Measurements from ENCODE around the gene LCK. TPM values are rescaled to one million over a fixed set of nuclear protein-coding genes. Genes with fewer than 3 reads are reported as not detected.

The LCK gene
- total and polyA plus RNA-seq, 10 of the 15 experiments (the other 5 are each of a cell fraction or from before 2014, with no cell fraction given): 31.5 to 173 (median 119) TPM

DNA sequence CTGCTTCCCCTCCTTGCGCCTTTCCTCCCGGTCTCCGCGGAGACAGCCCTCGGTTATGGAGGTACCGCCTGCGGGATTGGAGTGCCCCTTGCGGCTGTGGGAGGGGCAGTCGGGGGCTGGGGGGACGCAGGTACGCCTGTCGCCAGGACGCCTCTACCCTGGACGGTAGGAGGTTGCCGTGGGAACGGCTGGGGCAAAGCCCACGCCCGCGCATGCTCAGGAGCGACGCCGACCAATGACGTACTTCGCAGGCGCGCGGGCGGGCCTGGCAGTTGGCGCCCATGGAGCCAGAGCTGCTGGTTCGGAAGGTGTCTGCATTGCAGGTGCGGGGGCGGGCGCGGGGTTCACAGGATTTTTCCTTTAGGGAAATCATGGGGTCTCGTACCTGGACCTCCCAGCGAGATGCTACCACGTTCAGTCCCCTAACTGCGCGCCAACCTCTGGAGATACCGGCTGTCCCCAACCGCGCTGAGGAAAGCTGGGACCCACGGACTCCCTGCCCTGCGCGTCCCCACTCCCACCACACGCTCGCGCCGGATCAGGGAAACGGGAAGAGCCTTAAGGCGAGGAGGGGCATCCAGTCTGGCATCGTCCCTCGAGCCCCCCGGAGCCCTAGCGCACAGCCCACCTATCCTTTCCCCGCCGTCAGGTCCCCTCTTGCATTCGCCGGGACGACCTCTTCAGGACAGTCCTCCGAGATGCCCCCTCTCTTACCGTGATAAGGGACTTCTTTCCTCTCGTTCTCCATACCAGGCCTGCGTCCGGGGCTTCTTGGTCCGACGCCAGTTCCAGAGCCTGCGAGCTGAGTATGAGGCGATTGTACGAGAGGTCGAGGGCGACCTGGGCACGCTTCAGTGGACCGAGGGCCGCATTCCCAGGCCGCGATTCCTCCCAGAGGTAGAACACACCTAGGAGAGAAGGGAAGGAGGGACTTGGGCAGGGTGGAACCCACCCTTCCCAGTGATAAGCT is 45.4 kb upstream of the LCK start, which contains the start of gene IQCC (continued):
- TF ChIP-seq, protein P1, sequence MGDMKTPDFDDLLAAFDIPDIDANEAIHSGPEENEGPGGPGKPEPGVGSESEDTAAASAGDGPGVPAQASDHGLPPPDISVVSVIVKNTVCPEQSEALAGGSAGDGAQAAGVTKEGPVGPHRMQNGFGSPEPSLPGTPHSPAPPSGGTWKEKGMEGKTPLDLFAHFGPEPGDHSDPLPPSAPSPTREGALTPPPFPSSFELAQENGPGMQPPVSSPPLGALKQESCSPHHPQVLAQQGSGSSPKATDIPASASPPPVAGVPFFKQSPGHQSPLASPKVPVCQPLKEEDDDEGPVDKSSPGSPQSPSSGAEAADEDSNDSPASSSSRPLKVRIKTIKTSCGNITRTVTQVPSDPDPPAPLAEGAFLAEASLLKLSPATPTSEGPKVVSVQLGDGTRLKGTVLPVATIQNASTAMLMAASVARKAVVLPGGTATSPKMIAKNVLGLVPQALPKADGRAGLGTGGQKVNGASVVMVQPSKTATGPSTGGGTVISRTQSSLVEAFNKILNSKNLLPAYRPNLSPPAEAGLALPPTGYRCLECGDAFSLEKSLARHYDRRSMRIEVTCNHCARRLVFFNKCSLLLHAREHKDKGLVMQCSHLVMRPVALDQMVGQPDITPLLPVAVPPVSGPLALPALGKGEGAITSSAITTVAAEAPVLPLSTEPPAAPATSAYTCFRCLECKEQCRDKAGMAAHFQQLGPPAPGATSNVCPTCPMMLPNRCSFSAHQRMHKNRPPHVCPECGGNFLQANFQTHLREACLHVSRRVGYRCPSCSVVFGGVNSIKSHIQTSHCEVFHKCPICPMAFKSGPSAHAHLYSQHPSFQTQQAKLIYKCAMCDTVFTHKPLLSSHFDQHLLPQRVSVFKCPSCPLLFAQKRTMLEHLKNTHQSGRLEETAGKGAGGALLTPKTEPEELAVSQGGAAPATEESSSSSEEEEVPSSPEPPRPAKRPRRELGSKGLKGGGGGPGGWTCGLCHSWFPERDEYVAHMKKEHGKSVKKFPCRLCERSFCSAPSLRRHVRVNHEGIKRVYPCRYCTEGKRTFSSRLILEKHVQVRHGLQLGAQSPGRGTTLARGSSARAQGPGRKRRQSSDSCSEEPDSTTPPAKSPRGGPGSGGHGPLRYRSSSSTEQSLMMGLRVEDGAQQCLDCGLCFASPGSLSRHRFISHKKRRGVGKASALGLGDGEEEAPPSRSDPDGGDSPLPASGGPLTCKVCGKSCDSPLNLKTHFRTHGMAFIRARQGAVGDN (IDR thresholded peaks at IDR 0.05): peak; percentile 59; the same call in 1 of the 2 replicates
- TF ChIP-seq NFYB (IDR thresholded peaks at IDR 0.05; ENCODE audit: insufficient read depth, low read depth, low read length): no peak
- TF ChIP-seq ZZZ3 (IDR thresholded peaks at IDR 0.05; ENCODE audit: control insufficient read depth, insufficient read length, low read depth): no peak
- TF ChIP-seq POLR2A (IDR thresholded peaks at IDR 0.05; ENCODE audit: low read depth, low read length): peak; percentile 90
- no peak for TF ChIP-seq RBBP5 (conservative IDR thresholded peaks at IDR 0.05)
- no peak for TF ChIP-seq FOXM1 (IDR thresholded peaks at IDR 0.05; ENCODE audit: low read depth, low read length)
- no peak for TF ChIP-seq TCF7 (IDR thresholded peaks at IDR 0.05; ENCODE audit: borderline replicate concordance)
- TF ChIP-seq NFIC (IDR thresholded peaks at IDR 0.05; ENCODE audit: low read depth, low read length): no peak
- peak; percentile 16; the same call in 1 of the 2 replicates for TF ChIP-seq SMC3 (IDR thresholded peaks at IDR 0.05; ENCODE audit: borderline replicate concordance, low read length)
- no peak for TF ChIP-seq MTA2 (IDR thresholded peaks at IDR 0.05; ENCODE audit: low read depth)
- TF ChIP-seq, protein P2, sequence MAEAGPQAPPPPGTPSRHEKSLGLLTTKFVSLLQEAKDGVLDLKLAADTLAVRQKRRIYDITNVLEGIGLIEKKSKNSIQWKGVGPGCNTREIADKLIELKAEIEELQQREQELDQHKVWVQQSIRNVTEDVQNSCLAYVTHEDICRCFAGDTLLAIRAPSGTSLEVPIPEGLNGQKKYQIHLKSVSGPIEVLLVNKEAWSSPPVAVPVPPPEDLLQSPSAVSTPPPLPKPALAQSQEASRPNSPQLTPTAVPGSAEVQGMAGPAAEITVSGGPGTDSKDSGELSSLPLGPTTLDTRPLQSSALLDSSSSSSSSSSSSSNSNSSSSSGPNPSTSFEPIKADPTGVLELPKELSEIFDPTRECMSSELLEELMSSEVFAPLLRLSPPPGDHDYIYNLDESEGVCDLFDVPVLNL (IDR thresholded peaks at IDR 0.05; ENCODE audit: low read depth, low read length): no peak
- TF ChIP-seq WRNIP1 (IDR thresholded peaks at IDR 0.05; ENCODE audit: borderline replicate concordance, low read depth, low read length): no peak
- TF ChIP-seq, protein P3, sequence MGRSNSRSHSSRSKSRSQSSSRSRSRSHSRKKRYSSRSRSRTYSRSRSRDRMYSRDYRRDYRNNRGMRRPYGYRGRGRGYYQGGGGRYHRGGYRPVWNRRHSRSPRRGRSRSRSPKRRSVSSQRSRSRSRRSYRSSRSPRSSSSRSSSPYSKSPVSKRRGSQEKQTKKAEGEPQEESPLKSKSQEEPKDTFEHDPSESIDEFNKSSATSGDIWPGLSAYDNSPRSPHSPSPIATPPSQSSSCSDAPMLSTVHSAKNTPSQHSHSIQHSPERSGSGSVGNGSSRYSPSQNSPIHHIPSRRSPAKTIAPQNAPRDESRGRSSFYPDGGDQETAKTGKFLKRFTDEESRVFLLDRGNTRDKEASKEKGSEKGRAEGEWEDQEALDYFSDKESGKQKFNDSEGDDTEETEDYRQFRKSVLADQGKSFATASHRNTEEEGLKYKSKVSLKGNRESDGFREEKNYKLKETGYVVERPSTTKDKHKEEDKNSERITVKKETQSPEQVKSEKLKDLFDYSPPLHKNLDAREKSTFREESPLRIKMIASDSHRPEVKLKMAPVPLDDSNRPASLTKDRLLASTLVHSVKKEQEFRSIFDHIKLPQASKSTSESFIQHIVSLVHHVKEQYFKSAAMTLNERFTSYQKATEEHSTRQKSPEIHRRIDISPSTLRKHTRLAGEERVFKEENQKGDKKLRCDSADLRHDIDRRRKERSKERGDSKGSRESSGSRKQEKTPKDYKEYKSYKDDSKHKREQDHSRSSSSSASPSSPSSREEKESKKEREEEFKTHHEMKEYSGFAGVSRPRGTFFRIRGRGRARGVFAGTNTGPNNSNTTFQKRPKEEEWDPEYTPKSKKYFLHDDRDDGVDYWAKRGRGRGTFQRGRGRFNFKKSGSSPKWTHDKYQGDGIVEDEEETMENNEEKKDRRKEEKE (IDR thresholded peaks at IDR 0.05): no peak
- no peak for TF ChIP-seq ZNF217 (IDR thresholded peaks at IDR 0.05)
- TF ChIP-seq MXI1 (IDR thresholded peaks at IDR 0.05; ENCODE audit: low read depth, low read length): peak; percentile 91
- TF ChIP-seq GATAD2B (conservative IDR thresholded peaks at IDR 0.05; ENCODE audit: low read depth): peak; percentile 62
- no peak for TF ChIP-seq ASH2L (IDR thresholded peaks at IDR 0.05; ENCODE audit: borderline replicate concordance, low read depth)
- no peak for TF ChIP-seq JUND (IDR thresholded peaks at IDR 0.05; ENCODE audit: low read depth, low read length)
- TF ChIP-seq, protein P4, sequence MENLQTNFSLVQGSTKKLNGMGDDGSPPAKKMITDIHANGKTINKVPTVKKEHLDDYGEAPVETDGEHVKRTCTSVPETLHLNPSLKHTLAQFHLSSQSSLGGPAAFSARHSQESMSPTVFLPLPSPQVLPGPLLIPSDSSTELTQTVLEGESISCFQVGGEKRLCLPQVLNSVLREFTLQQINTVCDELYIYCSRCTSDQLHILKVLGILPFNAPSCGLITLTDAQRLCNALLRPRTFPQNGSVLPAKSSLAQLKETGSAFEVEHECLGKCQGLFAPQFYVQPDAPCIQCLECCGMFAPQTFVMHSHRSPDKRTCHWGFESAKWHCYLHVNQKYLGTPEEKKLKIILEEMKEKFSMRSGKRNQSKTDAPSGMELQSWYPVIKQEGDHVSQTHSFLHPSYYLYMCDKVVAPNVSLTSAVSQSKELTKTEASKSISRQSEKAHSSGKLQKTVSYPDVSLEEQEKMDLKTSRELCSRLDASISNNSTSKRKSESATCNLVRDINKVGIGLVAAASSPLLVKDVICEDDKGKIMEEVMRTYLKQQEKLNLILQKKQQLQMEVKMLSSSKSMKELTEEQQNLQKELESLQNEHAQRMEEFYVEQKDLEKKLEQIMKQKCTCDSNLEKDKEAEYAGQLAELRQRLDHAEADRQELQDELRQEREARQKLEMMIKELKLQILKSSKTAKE (IDR thresholded peaks at IDR 0.05; ENCODE audit: low read depth, poor library complexity, severe bottlenecking): no peak
